Lung (tissue), 12 donors: ENCODE measurements around the gene PRR22. TPM values are rescaled to one million over a fixed set of nuclear protein-coding genes. Genes with fewer than 3 reads are reported as not detected.

Experiments used
- ATAC-seq: fragments of 200-7000 bp; cut with Tn5 transposase; one replicate; pipeline ENCODE4 v1.9.1; 2020; ENCODE audit warnings: moderate number of reproducible peaks; ENCODE audit not compliant: insufficient read depth, low FRiP score
- DNase-seq, 3 donors: peaks; one replicate each; pipeline ENCODE4 v3.0.0-alpha.2; 2013 to 2017
- H3K27ac ChIP-seq, 2 donors: one replicate each; pipeline ENCODE4 v1.5.1; 2013; ENCODE audit warnings: mild to moderate bottlenecking in 2 of 2, moderate library complexity in 2 of 2, control low read depth in 1 of 2, inconsistent platforms in 1 of 2, low read depth in 1 of 2, low read length in 1 of 2
- H3K27me3 ChIP-seq, 3 donors: one replicate each; pipeline ENCODE4 v1.5.1; 2013; ENCODE audit warnings: low read length in 2 of 3; ENCODE audit not compliant: control insufficient read depth in 3 of 3, insufficient read depth in 3 of 3
- H3K36me3 ChIP-seq, 4 donors: one replicate each; pipeline ENCODE4 v1.5.1; 2013; ENCODE audit warnings: low read length in 4 of 4, mild to moderate bottlenecking in 1 of 4, moderate library complexity in 1 of 4; ENCODE audit not compliant: control insufficient read depth in 4 of 4, insufficient read depth in 4 of 4
- H3K4me1 ChIP-seq, 5 donors: one replicate each; pipeline ENCODE4 v1.5.1; 2013; ENCODE audit warnings: low read length in 5 of 5, mild to moderate bottlenecking in 2 of 5, moderate library complexity in 1 of 5; ENCODE audit not compliant: control insufficient read depth in 5 of 5, insufficient read depth in 5 of 5
- H3K4me3 ChIP-seq: one replicate; pipeline ENCODE4 v1.5.1; 2013; ENCODE audit warnings: mild to moderate bottlenecking, control low read depth, moderate library complexity
- H3K9ac ChIP-seq, 2 donors: one replicate each; pipeline ENCODE4 v1.5.1; 2013; ENCODE audit warnings: low read length in 2 of 2, control low read depth in 1 of 2; ENCODE audit not compliant: insufficient read depth in 1 of 2
- H3K9me3 ChIP-seq, 4 donors: one replicate each; pipeline ENCODE4 v1.5.1; 2013; ENCODE audit warnings: low read length in 3 of 4, mild to moderate bottlenecking in 1 of 4, moderate library complexity in 1 of 4; ENCODE audit not compliant: control insufficient read depth in 4 of 4, insufficient read depth in 3 of 4
- WGBS, 2 donors: extraction: QIAGEN DNeasy Blood & Tissue Kit; methylation state at CpG; one replicate each; pipeline ENCODE4 v1.1.7; 2013; 5-methylcytosine and 5-hydroxymethylcytosine counted together
- polyA plus RNA-seq, 2 donors: library from polyadenylated mRNA; stranded (reverse); fragments of 200-250 nt; gene quantifications; one replicate each; pipeline ENCODE4 v1.2.1, GENCODE V29; 2013
- total RNA-seq, 2 donors: library from RNA; depleted of rRNA in 1 of 2; stranded (reverse); fragments of >200 nt in 1 of 2; gene quantifications; one replicate each; pipeline ENCODE4 v1.2.1, GENCODE V29; 2014 to 2021
- TF ChIP-seq, protein P1 (sequence below): IDR thresholded peaks from 2 replicates; pipeline ENCODE4 v1.5.1; 2012; ENCODE audit warnings: mild to moderate bottlenecking; ENCODE audit errors: control extremely low read depth, extremely low read depth
- donor health status: control.
- donor health status: control.
- donor health status: Bipolar disorder and iron deficiency.
- donor health status: healthy.
- donor health status: DM: yes; HTN: yes; CAD: no.

Gene PRR22
- total and polyA plus RNA-seq, 4 donors, result 0.20 to 6.8 (median 4.4) TPM

DNA sequence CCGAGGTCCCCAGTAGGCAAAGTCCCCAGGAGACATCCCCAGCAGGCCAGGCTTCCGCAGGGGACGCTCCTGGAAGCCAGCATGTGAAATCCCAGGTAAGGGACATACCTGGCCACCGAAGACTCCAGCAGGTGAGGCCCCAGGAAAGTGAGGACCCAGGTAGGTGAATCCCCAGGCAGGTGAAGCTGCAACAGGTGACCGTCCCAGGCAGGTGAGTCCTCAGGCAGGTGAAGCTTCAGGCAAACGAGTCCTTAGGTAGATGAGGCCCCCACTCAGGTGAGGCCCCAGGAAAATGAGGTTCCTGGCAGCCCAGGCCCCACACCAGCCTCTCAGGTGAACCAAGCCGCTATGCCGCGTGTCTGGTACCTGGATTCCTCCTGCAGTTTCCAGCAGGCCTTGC, 46.6 kb upstream of the PRR22 start:
- H3K27ac ChIP-seq, result no peak overlapping the region
- no peaks in the 10 kb centered on the region for H3K9me3 ChIP-seq
- TF ChIP-seq, protein P1, sequence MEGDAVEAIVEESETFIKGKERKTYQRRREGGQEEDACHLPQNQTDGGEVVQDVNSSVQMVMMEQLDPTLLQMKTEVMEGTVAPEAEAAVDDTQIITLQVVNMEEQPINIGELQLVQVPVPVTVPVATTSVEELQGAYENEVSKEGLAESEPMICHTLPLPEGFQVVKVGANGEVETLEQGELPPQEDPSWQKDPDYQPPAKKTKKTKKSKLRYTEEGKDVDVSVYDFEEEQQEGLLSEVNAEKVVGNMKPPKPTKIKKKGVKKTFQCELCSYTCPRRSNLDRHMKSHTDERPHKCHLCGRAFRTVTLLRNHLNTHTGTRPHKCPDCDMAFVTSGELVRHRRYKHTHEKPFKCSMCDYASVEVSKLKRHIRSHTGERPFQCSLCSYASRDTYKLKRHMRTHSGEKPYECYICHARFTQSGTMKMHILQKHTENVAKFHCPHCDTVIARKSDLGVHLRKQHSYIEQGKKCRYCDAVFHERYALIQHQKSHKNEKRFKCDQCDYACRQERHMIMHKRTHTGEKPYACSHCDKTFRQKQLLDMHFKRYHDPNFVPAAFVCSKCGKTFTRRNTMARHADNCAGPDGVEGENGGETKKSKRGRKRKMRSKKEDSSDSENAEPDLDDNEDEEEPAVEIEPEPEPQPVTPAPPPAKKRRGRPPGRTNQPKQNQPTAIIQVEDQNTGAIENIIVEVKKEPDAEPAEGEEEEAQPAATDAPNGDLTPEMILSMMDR, result no peak
- no peaks in the 10 kb centered on the region for H3K36me3 ChIP-seq
- peaks cover 0 to 16% (median 0%) of the 10 kb centered on the region in 5 donors for H3K4me1 ChIP-seq
- no peak overlapping the region for H3K4me3 ChIP-seq
- H3K27me3 ChIP-seq, result peaks cover 0 to 4% (median 0%) of the 10 kb centered on the region in 3 donors
- ATAC-seq (no peak), DNase-seq (no peak)
- WGBS, 2 donors, result 87 to 93% methylated on average over 9 of the region's 9 CpGs
- no peak overlapping the region for H3K9ac ChIP-seq

DNA sequence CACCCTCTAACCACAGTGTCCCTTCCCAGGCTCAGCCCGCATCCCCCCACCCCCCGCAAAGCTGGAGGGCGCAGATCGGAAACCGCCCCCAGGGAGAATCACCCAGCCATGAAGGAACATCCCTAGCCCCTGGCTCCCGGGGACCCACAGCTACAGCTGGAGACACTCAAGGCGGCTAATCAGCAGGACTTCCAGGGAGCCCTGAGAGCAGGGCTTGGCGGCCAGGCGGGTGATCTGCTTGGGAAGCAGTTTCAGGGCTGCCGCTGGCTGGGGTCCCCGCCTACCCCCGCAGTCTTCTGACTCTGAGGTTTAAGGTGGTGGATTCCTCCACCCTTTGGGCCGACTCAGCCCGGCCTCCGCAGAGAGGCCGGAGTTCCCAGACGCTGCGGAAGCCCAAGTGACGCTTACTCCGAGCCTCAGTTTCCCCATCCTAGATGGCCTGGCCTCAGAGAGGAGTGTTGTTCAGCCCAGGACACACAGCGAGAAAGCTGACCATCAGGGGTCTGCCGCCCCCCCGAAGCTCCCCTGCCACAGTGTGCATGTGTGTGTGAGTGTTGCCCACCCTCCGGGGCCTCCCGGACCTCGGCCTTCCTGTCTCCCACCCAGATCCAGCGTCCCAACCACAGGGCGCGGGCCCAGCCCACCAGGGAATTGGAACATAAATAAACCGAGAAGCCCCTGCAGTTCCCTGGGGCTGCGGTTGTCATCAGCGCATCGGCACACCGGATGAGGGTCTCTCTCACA, 45.2 kb upstream of the PRR22 start:
- 66% methylated on average over 34 of the region's 34 CpGs for WGBS, 2 donors
- Histone ChIP-seq H3K9ac (no peak overlapping the region), H3K36me3 (no peaks in the 10 kb centered on the region), H3K27ac (no peak overlapping the region), H3K27me3 (peaks cover 0 to 4% (median 0%) of the 10 kb centered on the region in 3 donors), H3K9me3 (peaks cover 0 to 2% (median 0%) of the 10 kb centered on the region in 4 donors), H3K4me1 (peaks cover 0 to 16% (median 0%) of the 10 kb centered on the region in 5 donors), H3K4me3 (no peak overlapping the region)
- DNase-seq, result no peak
- TF ChIP-seq, protein P1, result no peak
- no peak for ATAC-seq

DNA sequence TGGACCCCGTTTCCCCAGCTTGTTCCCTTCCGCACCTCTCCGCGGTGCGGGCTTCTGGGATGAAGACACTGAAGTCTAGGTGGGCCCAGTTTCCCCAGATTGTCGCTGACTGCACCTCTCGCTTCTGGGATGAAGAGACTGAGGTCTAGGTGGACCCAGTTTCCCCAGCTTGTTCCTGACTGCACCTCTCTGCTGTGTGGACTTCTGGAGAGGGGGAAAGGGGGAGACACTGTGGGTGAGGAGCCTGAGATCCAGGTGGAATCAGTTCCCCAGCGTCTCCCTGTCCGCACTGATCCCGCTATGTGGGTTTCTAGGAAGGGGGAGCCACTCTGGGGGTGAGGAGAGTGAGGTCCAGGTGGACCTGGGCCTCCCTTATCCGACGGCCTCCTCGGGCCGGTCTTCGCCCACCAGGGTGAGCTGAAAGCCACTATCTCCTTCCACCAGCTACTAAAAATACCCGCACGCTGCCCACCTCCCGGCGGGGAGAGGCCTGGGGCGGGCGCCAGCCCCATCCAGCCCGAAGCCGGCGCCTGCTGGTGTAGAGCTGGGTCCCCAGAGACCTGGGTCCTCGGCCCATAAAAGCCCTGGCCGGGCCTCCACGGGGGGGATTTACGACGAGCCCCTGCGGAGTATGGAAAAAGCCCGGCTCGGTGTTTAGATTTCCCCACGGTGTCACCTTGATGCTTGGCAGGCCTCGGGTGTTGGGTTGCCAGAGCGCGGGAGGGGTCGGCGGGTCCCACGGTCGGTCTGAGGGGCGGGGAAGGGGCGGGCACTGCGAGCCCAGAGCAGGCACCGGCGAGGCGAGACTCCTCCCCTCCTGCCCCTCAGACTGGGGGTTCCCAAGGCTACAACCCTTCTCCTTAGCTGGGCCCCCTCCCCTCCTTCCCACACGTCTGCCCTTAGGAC, 44.4 kb upstream of the PRR22 start:
- peaks cover 0 to 2% (median 0%) of the 10 kb centered on the region in 4 donors for H3K9me3 ChIP-seq
- peak; percentile 54 to 70 (median 68) for DNase-seq
- H3K9ac ChIP-seq, result peak overlapping the region; percentile 37 to 93
- H3K27me3 ChIP-seq, result peaks cover 0 to 4% (median 0%) of the 10 kb centered on the region in 3 donors
- peaks cover 0 to 16% (median 0%) of the 10 kb centered on the region in 5 donors for H3K4me1 ChIP-seq
- H3K27ac ChIP-seq, result peak overlapping the region in 1 of 2 donors; percentile 89
- WGBS, 2 donors, result 2 to 7% methylated on average over 40 to 44 of the region's 47 CpGs
- TF ChIP-seq, protein P1, result no peak
- no peaks in the 10 kb centered on the region for H3K36me3 ChIP-seq
- H3K4me3 ChIP-seq, result peak overlapping the region; percentile 36
- no peak for ATAC-seq
